ENCODE results near the gene MBD5.

The MBD5 gene

GRCh38 chr2:148255929-148256328 lies 235.0 kb downstream of the MBD5 start:
- no peak for DNase-seq (ENCODE audit: low read depth)
- in situ Hi-C loops (cut with HindIII; ENCODE audit: low sequenced_read_pairs) = no loop called here
- H3K4me3 ChIP-seq (ENCODE audit: low read depth, low read length) = no peak overlapping the region
- no peak for TF ChIP-seq CTCF (IDR thresholded peaks at IDR 0.05; ENCODE audit: low read depth, low read length, missing control alignments)

- in situ Hi-C loops (cut with HindIII; ENCODE audit: low sequenced_read_pairs) = no loop called here
- DNase-seq (ENCODE audit: low read depth) = no peak
- H3K4me3 ChIP-seq (ENCODE audit: low read depth, low read length) = no peak overlapping the region
- TF ChIP-seq CTCF (IDR thresholded peaks at IDR 0.05; ENCODE audit: low read depth, low read length, missing control alignments) = no peak
These were observed 236.4 kb downstream of the MBD5 start for GRCh38 chr2:148257276-148257675.

GRCh38 chr2:148258124-148258523 lies 237.2 kb downstream of the MBD5 start:
- in situ Hi-C loops (cut with HindIII; ENCODE audit: low sequenced_read_pairs) = no loop called here
- TF ChIP-seq CTCF (IDR thresholded peaks at IDR 0.05; ENCODE audit: low read depth, low read length, missing control alignments) = no peak
- H3K4me3 ChIP-seq (ENCODE audit: low read depth, low read length) = no peak overlapping the region
- DNase-seq (ENCODE audit: low read depth) = no peak

GRCh38 chr2:148259674-148260073 lies 238.8 kb downstream of the MBD5 start:
- no peak for TF ChIP-seq CTCF (IDR thresholded peaks at IDR 0.05; ENCODE audit: low read depth, low read length, missing control alignments)
- no peak for DNase-seq (ENCODE audit: low read depth)
- in situ Hi-C loops (cut with HindIII; ENCODE audit: low sequenced_read_pairs) = no loop called here
- no peak overlapping the region for H3K4me3 ChIP-seq (ENCODE audit: low read depth, low read length)

- DNase-seq (ENCODE audit: low read depth) = no peak
- no peak overlapping the region for H3K4me3 ChIP-seq (ENCODE audit: low read depth, low read length)
- no peak for TF ChIP-seq CTCF (IDR thresholded peaks at IDR 0.05; ENCODE audit: low read depth, low read length, missing control alignments)
- in situ Hi-C loops (cut with HindIII; ENCODE audit: low sequenced_read_pairs) = no loop called here
These were observed 243.0 kb downstream of the MBD5 start for GRCh38 chr2:148263890-148264289.

- no peak for DNase-seq (ENCODE audit: low read depth)
- H3K4me3 ChIP-seq (ENCODE audit: low read depth, low read length) = no peak overlapping the region
- in situ Hi-C loops (cut with HindIII; ENCODE audit: low sequenced_read_pairs) = no loop called here
- TF ChIP-seq CTCF (IDR thresholded peaks at IDR 0.05; ENCODE audit: low read depth, low read length, missing control alignments) = no peak
These were observed 252.3 kb downstream of the MBD5 start for GRCh38 chr2:148273158-148273691.

- no peak overlapping the region for H3K4me3 ChIP-seq (ENCODE audit: low read depth, low read length)
- TF ChIP-seq CTCF (IDR thresholded peaks at IDR 0.05; ENCODE audit: low read depth, low read length, missing control alignments) = no peak
- no peak for DNase-seq (ENCODE audit: low read depth)
- in situ Hi-C loops (cut with HindIII; ENCODE audit: low sequenced_read_pairs) = no loop called here
These were observed 258.3 kb downstream of the MBD5 start for GRCh38 chr2:148279216-148279615.
